ENCODE measurements around the gene STK11IP.

The STK11IP gene

DNA sequence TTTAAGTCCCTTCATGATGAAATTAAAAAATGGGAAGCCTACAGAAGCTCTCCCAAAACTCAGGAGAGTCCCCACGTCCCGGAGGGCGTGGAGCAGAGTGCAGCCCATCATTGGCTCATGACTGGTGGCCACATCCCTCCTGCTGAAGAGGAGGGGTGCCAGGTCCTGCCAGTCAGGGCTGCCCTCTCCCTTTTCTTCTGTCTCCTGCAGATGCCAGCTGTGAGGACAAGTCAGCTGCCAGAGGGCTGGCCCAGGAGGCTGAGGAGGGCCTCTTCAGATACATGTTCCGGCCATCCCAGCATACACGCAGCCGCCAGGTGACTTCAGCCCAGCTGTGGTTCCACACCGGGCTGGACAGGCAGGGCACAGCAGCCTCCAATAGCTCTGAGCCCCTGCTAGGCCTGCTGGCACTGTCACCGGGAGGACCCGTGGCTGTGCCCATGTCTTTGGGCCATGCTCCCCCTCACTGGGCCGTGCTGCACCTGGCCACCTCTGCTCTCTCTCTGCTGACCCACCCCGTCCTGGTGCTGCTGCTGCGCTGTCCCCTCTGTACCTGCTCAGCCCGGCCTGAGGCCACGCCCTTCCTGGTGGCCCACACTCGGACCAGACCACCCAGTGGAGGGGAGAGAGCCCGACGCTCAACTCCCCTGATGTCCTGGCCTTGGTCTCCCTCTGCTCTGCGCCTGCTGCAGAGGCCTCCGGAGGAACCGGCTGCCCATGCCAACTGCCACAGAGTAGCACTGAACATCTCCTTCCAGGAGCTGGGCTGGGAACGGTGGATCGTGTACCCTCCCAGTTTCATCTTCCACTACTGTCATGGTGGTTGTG, 23.0 kb upstream of the STK11IP start:
- in situ Hi-C loops (cut with HindIII; ENCODE audit: low pct_ligation_motif_present, low pct_unique_long_range_greater_than_20kb, low sequenced_read_pairs): no loop called here

DNA sequence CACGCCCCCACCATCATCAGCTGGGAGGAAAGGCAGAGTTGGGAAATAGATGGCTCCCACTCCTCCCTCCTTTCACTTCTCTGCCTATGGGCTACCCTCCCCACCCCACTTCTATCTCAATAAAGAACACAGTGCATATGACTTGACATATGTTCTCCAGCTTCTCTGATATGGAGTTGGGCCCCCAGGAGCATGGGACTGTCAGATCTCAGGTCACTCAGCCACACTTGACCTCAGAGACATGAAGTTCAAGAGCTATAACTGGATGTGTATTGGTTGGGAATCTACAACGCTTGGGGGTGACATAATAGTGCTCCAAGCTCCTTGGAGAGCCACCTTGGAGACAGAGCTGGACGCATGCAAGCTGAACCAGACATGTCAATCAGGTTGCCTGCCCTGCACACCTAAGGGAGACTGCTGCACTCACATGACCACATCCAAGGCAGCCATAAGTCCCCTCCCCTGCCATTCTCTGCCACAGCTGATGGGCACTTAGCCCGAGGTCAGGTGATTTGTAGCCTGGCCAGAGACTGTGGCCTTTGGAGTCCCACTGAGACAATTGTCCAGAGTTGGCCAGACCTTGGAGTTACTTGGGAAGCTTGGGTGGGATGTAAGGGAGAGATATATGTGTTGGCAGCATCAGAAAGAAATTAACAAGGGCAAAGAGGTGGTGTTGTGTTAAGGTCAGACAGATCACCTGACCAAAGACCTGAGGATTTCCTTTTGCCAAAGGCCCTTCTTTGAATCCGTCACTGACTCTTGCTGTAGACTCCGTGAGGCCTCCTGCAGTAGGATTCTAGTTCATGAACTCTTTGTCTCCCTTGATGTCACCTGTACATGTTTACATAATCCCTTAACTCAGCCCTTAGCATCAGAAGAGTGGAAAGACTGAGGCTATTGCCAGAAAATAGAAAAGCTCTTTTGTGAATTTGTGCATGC, 21.8 kb upstream of the STK11IP start:
- in situ Hi-C loops (cut with HindIII; ENCODE audit: low pct_ligation_motif_present, low pct_unique_long_range_greater_than_20kb, low sequenced_read_pairs): no loop called here
- DNase-seq: no peak

More for the DNA sequence above, 23.0 kb upstream of the STK11IP start:
- DNase-seq: no peak

DNA sequence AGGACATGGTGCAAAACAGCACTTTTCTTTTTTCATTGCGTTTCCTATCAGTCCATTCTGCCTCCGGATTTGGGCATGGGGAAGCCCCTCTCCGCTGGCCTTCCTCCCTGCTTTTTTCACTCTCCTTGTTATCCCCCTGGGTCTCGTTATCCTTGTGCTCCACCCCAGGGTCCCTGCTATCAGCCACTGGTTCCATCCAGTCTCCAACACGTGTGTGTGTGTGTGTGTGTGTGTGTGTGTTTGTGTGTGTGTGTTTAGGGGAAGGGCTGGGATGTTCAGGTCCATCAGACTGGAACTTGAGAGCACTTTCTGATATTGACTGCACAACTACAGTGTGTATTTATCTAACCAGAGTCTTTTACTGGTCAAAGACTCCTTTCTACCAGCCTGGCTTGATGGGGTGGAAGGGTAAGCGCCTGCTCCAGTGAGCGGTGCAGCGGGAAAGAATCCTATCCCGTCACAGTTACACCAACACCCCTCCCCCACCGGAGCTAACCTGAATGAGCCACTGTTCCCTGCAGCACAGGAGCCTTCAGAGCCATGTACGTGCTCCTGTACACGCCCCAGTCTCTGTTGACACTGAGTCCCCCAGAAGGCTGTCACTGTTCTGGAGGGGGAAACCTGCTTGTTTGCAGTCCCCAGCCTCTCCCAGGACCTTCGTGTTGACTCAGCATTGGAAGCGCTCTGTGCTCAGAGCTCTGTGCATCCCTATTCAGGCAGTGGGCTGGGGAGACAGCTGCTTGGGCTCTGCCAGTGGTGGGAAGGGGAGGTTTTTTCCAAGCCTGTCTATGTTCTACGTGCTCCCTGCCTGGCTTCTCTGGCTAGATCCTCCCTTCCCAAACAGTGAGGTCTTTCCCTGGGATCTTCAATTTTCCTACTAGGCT, 20.9 kb upstream of the STK11IP start:
- DNase-seq: no peak
- in situ Hi-C loops (cut with HindIII; ENCODE audit: low pct_ligation_motif_present, low pct_unique_long_range_greater_than_20kb, low sequenced_read_pairs): no loop called here

DNA sequence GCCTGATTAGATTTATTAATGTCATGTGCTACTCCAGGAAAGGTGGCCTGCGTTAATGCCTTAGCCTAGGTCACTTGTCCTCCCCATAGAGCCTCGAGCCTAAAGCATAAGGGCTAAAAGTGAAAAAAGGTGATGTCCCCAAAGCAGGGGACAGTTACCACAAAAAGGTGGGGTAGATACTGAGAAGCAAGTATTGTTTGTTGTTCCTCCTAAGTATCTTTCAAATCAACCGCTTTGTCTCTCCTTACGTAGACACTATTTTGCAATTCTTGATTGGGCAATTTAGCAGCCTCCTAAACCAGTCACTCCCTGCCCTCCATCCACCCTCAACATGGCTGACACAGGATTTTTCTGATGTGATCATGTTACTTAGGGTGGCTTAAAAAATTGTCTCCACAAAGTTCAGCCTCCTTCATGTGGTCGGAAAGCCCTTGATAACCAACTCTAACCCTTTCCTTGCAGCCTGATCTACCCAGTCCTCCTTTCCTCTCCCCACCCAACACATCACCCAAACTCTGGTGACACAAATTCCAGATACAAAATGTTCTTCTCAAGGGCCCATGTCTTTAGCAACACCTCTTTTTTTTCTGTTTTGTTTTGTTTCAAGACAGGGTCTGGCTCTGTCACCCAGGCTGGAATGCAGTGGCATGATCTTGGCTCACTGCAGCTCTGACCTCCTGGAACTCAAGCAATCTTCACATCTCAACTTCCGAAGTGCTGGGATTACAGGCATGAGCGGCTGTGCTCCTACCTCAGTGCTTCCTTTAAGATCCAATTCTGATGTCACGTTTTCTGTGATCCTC, 18.6 kb upstream of the STK11IP start:
- in situ Hi-C loops (cut with HindIII; ENCODE audit: low pct_ligation_motif_present, low pct_unique_long_range_greater_than_20kb, low sequenced_read_pairs): no loop called here

DNA sequence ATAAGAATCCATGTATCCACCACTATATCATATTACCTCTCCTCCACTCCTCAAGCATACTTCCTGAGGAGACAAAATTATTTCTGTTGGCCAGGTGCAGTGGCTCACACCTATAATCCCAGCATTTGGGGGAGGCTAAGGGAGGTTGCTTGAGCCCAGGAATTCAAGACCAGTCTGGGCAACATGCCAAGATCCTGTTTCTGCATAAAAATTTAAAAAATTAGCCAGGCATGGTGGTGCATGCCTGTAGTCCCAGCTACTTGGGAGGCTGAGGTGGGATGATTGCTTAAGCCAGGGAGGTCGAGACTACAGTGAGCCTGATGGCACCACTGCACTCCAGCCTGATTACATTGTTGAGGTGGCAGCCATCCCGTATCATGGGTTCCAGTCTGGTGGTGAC, 16.3 kb upstream of the STK11IP start:
- no peak for DNase-seq
- in situ Hi-C loops (cut with HindIII; ENCODE audit: low pct_ligation_motif_present, low pct_unique_long_range_greater_than_20kb, low sequenced_read_pairs): no loop called here

More for the DNA sequence above, 18.6 kb upstream of the STK11IP start:
- DNase-seq: no peak

DNA sequence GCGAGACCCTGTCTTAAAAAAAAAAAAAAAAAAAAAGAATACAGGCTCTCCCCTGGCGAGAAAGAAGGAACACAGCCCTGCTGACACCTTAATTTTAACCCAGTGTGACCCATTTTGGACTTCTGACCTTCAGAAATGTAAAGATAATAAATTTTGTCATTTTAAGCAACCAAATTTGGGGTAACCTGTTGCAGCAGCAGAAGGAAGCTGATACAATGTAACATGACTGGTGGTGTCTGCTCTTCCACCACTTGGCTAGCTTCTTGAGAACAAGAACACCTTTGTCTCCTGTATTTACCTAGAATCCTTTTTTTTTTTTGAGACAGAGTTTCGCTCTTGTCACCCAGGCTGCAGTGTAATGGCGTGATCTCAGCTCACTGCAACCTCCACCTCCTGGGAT, 6.6 kb upstream of the STK11IP start:
- in situ Hi-C loops (cut with HindIII; ENCODE audit: low pct_ligation_motif_present, low pct_unique_long_range_greater_than_20kb, low sequenced_read_pairs): no loop called here
- no peak for DNase-seq

DNA sequence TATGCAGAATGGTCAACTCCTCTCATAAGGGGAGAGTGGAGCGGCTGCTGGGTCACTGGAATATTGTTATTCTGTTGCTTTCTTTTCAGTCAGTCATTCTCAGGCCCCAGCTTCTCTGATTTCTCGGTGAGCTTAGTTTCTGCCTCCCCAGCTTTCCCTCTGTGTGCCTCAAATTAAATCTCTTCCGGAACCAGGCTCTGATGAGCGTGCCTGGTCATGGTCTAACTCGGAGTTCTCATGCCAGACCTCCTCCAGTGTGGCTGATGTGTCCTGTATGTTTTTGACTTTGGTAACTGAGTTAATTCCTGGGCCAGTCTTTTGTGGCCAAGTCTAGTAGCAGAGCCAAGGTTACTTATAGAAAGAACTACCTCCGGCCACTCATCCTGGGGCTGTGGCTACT, 4.9 kb upstream of the STK11IP start:
- in situ Hi-C loops (cut with HindIII; ENCODE audit: low pct_ligation_motif_present, low pct_unique_long_range_greater_than_20kb, low sequenced_read_pairs): no loop called here
- DNase-seq: no peak

DNA sequence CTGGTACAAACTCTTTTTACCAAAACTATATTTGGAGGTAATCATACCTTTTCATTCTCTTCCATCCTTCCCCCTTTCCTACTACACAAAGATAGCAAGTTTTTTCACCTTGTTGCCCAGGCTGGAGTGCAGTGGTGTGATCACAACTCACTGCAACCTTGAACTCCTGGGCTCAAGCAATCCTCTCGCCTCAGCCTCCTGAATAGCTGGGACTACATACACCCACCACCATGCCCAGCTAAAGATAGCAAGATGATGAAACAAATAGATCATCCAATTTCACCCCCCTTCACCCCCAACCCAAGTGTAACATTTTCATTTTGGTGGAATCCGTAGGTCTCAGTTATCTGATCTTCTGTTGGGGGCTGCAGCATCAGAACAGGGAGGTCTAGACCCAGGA, 4.5 kb upstream of the STK11IP start:
- in situ Hi-C loops (cut with HindIII; ENCODE audit: low pct_ligation_motif_present, low pct_unique_long_range_greater_than_20kb, low sequenced_read_pairs): no loop called here
- no peak for DNase-seq

DNA sequence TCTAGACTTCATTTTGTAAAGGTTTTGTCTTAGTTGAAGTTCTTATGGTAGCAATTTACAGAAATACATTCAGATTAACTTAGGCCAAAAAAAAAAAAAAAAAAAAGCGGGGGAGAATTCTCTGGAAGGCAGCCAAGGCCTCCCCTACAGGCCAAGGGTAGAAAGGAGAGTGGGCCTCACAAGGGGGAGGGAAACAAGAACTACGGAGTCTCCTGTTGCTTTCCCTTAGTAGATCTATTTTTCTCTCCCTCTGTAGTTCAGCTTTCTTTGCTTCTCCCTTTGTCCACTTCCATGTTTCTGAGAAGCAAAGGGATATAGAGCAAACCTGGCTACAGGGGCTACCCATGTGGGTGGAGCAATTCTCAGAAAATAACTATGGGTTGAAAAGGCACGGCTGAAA, 2.4 kb upstream of the STK11IP start:
- DNase-seq: no peak

DNA sequence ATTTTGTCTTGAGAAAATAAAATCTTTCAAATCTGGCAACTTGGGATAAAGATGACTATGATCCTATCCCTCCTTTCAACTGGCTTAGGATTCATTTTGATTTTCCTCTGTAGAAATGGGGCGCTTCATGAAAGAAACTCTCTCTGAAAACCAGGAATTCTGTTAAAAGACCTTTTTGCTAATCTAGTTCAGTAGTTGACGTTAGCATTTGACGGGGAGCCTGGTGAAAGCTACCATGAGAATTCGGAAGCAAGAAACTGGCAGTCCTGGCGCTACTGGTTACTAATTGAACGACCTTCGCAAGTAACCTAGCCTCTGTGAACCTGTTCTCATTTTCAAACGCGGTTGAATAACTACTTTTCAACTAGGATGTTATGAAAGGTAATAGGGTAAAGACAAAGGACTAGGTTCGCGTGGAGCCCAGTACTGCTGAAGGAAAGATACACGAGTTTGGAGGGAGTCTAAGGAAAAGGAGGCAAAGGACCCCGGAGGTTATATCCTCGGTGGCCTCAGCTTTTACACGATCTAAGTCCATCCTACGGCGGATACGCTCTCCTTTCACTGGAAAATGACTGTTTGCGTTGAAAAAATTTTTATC, 604 bp upstream of the STK11IP start:
- DNase-seq: peak; percentile 63
- in situ Hi-C loops (cut with HindIII; ENCODE audit: low pct_ligation_motif_present, low pct_unique_long_range_greater_than_20kb, low sequenced_read_pairs): no loop called here

More for the DNA sequence above, 2.4 kb upstream of the STK11IP start:
- in situ Hi-C loops (cut with HindIII; ENCODE audit: low pct_ligation_motif_present, low pct_unique_long_range_greater_than_20kb, low sequenced_read_pairs): no loop called here

DNA sequence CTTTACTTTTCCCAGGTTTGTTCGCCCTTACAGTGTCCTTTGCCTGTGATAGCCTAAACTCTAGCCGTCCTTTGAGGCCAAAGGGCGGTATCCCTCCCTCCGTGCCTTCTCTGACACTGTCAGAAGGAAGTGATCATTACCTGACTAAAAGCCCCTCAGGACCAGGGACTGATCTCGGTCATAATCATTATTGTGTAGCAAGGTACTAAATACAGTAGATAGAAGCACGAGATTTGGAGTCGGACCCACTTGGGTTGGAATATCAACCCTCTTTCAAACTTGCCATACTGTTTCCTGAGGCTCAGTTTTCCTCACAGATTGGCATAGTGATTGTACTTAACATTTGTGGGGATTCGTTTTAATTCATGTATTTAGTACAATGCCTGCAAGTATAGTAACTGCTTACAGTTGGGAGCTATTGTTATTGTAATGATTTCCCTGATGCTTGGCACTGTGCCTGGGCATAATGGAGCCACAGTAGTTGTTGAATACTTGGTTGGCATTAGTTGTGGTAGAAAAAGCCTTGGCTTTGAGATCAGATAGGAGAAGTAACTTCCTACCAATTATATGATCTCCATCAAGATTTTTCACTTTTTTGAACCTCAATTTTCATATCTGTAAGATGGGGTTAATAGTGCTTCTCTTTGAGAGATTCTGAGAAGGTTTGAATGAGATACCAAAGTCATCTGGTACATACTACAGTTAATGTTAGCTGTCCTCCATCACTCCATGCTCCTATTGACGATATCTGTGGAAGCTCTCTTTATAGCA, 836 bp downstream of the STK11IP start:
- in situ Hi-C loops (cut with HindIII; ENCODE audit: low pct_ligation_motif_present, low pct_unique_long_range_greater_than_20kb, low sequenced_read_pairs): no loop called here
- peak; percentile 9 for DNase-seq

DNA sequence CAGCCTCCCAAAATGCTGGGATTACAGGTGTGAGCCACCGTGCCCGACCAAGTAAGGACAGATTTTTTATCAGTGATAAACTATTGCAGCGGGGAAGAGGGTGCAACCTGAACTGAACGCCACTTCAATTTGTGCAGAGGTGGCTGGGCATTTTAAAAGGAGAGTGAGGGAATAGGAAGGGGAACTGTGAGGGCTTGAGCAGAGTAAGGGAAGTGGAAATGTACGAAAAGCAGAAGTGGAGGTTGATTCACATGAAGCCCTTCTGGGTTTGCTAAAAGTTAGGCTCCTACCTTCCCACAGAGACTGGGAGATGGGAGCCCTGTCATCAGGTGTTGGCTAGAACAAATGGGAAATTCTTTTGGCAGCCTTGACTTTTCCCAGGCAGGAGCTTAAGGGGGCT, 6.1 kb downstream of the STK11IP start:
- DNase-seq: no peak
- in situ Hi-C loops (cut with HindIII; ENCODE audit: low pct_ligation_motif_present, low pct_unique_long_range_greater_than_20kb, low sequenced_read_pairs): no loop called here

DNA sequence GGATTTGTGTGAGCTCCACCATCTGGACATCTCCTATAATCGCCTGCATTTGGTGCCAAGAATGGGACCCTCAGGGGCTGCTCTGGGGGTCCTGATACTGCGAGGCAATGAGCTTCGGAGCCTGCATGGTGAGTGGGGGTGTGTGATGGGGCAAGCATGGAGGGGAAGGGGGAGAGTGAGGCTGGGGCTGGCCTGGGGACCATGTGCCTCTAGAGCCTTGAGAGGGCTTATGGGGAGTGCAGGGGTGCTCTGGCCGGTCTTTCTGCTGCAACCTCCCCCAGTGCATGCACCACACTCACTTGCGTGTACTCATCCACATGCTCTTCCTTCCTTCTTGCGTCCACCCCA, 7.9 kb downstream of the STK11IP start:
- in situ Hi-C loops (cut with HindIII; ENCODE audit: low pct_ligation_motif_present, low pct_unique_long_range_greater_than_20kb, low sequenced_read_pairs): no loop called here
- DNase-seq: no peak

DNA sequence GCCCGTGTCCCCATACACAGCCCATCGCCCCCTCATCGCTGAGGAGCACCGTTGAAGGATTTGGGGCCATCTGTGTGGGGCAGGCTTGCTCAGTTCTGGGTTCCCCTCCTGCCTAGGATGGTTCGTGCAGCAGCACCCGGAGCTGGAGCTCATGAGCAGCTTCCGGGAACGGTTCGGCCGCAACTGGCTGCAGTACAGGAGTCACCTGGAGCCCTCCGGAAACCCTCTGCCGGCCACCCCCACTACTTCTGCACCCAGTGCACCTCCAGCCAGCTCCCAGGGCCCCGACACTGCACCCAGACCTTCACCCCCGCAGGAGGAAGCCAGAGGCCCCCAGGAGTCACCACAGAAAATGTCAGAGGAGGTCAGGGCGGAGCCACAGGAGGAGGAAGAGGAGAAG, 10.3 kb downstream of the STK11IP start:
- DNase-seq: no peak

DNA sequence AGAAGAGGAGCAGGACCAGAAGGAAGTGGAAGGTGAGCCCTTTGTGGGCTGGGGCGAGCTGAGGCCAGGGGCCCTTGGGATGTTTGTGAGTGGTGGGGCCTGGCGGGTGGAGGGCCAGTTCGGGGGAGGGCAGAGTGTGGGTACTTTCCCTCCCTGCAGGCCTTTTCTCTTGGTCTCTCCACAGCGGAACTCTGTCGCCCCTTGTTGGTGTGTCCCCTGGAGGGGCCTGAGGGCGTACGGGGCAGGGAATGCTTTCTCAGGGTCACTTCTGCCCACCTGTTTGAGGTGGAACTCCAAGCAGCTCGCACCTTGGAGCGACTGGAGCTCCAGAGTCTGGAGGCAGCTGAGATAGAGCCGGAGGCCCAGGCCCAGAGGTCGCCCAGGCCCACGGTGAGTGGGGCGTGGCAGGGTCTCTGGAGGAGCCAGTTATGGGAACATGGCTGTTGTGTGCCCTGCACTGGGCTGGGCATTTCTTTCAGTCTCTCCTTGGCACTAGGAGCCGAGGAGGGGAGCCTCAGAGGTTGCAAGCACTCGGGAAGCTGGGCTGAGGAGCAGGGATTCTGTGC, 10.8 kb downstream of the STK11IP start:
- DNase-seq: no peak
- in situ Hi-C loops (cut with HindIII; ENCODE audit: low pct_ligation_motif_present, low pct_unique_long_range_greater_than_20kb, low sequenced_read_pairs): no loop called here

More for the DNA sequence above, 10.3 kb downstream of the STK11IP start:
- in situ Hi-C loops (cut with HindIII; ENCODE audit: low pct_ligation_motif_present, low pct_unique_long_range_greater_than_20kb, low sequenced_read_pairs): no loop called here

DNA sequence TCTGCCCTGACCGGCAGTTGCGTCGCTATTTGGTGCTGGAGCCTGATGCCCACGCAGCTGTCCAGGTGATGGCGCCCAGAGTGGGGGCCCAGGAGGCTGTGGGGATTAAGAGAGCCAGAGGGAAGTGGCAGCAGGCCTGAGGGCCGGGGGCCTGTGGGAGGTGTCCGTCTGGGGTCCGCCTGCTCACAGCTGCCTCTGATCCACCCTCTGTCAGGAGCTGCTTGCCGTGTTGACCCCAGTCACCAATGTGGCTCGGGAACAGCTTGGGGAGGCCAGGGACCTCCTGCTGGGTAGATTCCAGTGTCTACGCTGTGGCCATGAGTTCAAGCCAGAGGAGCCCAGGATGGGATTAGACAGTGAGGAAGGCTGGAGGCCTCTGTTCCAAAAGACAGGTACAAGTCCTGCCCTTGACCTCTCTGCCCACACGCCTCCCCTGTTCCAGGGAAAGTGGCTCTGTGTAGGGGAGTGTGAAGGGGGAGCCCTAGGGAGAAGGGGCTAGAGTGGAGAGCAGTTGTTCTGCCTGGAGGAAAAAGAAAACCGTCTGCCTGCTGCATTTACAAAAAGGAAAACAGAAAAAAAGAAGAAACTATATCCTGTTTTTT, 11.6 kb downstream of the STK11IP start:
- no peak for DNase-seq
- in situ Hi-C loops (cut with HindIII; ENCODE audit: low pct_ligation_motif_present, low pct_unique_long_range_greater_than_20kb, low sequenced_read_pairs): no loop called here

All from ACHN (cell line).